ENCODE results near the gene ARID3B. TPM values are rescaled to one million over a fixed set of nuclear protein-coding genes. Genes with fewer than 3 reads are reported as not detected.
A peak's percentile ranks its signal among the peaks of the same experiment; 100 is the strongest.

Gene ARID3B
- total RNA-seq, 8 experiments from 2014 or later, result 1.1 to 22.6 (median 7.2) TPM

DNA sequence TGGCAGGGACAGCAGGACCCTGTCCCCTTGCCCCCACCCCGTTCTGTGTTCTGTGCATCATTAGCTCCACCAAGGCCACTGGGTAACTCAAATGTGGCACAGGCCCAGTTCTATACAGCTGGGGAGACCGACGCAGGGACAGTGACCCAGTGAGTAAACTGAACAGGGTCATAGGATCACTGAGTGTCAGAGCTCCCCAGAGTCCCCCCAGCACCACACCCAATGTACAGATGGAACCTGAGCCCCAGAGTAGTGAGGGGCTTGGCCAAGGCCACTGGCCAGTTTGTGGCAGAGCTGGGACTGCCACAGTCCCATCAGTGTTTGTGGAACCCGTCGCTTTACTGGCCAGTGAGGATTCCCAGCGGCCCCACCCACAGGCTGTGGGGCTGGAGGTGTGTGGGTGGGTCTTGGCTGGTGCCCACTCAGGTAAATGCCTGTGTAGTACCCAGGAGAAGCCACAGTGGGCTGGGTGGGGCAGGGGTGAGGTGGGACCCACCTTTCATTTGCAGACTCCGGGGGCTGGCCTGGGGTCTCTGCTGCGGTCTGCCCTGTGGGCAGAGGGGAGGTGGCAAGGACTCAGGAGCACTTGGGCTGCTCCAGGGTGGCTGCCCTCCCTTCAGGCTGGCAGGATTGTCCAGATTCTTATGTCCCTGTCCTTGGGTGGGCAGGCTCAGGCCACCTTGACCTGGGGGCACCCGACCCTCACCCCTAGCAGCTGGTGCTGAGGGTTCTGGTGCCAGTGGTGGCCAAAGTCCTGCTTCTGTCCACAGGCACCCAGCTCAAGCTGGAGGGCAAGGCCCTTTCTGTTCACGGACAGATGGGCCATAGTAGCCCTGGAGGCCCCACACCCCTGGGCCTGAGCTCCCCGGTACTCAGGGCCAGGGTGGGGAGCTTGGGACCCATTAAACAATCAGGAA, 63.0 kb downstream of the ARID3B start:
- no peak for ATAC-seq (replicated peaks in 6 of 8)
- WGBS, 10 experiments, result 80 to 100% (median 97%) methylated on average over 1 to 3 of the region's 11 CpGs; no CpG with 5 or more reads in 6 of the 10 experiments
- Histone ChIP-seq H3K4me3 (no peak overlapping the region), H3K27ac (no peak overlapping the region), H3K4me1 (replicated peaks in 1 of 2) (peaks cover 0 to 2% of the 10 kb centered on the region in 2 donors)
- in situ Hi-C loops (cut with MboI; ENCODE audit: low pct_unique_long_range_greater_than_20kb in 2 of 9, low sequenced_read_pairs in 9 of 9, unreplicated experiment in 9 of 9), result no loop called here

DNA sequence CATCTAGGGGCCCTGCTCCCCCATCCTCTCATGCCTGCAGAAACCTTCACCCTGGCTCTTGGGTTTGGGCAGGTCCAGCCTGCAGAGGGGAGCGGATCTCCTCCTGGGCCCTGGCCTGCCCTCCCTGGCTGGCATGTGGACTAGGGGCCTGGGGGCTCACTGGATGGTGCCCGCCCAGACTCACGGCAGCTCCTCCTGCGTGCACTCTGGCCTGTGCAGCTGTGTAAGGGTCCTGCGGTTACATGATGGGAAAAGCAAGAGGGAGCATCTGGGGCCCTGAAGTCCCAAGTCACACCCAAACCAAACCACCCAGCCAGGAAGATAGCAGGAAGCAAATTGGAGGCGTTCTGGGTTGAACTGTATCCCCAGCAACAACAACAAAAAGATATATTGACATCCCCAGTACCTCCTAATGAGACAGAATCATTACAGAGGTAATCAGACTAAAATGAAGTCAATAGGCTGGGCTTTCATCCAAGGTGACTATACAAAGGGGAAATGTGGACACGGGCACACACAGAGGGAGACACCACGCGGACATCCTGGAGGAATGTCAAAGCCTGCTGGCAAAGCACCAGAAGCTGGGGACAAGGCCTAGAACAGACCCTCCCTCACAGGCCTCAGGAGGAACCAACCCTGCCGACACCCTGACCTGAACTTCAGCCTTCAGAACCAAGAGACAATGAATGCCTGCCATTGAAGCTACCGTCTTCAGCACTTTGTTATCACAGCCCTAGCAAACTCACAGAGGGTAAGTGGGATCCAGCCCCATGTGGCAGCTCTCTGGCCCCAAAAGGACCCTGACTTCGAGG, 64.2 kb downstream of the ARID3B start:
- in situ Hi-C loops (cut with MboI; ENCODE audit: low pct_unique_long_range_greater_than_20kb in 2 of 9, low sequenced_read_pairs in 9 of 9, unreplicated experiment in 9 of 9), result no loop called here
- no peaks in the 10 kb centered on the region for H3K4me1 ChIP-seq (replicated peaks in 1 of 2)
- WGBS, 10 experiments, result 60 to 94% (median 80%) methylated on average over 1 to 10 of the region's 12 CpGs; no CpG with 5 or more reads in 3 of the 10 experiments

GRCh38 chr15:74605795-74606150, 64.8 kb downstream of the ARID3B start:
- no peak overlapping the region for H3K4me3 ChIP-seq
- WGBS, 10 experiments, result 43 to 100% (median 89%) methylated on average over 1 of the region's 1 CpG; no CpG with 5 or more reads in 7 of the 10 experiments
- in situ Hi-C loops (cut with MboI; ENCODE audit: low pct_unique_long_range_greater_than_20kb in 2 of 9, low sequenced_read_pairs in 9 of 9, unreplicated experiment in 9 of 9), result no loop called here
- ATAC-seq (replicated peaks in 6 of 8), result no peak
- H3K27ac ChIP-seq, result no peak overlapping the region
- H3K4me1 ChIP-seq (replicated peaks in 1 of 2), result no peaks in the 10 kb centered on the region

More for the DNA sequence above, 64.2 kb downstream of the ARID3B start:
- H3K27ac ChIP-seq, result no peak overlapping the region
- peak in 1 of 8 experiments; percentile 22 for ATAC-seq (replicated peaks in 6 of 8)
- no peak overlapping the region for H3K4me3 ChIP-seq

GRCh38 chr15:74608786-74609185, 67.8 kb downstream of the ARID3B start:
- WGBS, 10 experiments, result 0 to 80% (median 50%) methylated on average over 1 of the region's 3 CpGs; no CpG with 5 or more reads in 7 of the 10 experiments
- in situ Hi-C loops (cut with MboI; ENCODE audit: low pct_unique_long_range_greater_than_20kb in 2 of 9, low sequenced_read_pairs in 9 of 9, unreplicated experiment in 9 of 9), result no loop called here
- no peak for ATAC-seq (replicated peaks in 6 of 8)
- H3K4me3 ChIP-seq, result no peak overlapping the region
- no peaks in the 10 kb centered on the region for H3K4me1 ChIP-seq (replicated peaks in 1 of 2)
- no peak overlapping the region for H3K27ac ChIP-seq

- H3K4me3 ChIP-seq, result no peak overlapping the region
- H3K4me1 ChIP-seq (replicated peaks in 1 of 2), result no peaks in the 10 kb centered on the region
- ATAC-seq (replicated peaks in 6 of 8), result no peak
- no peak overlapping the region for H3K27ac ChIP-seq
- WGBS, 10 experiments, result 17 to 100% (median 60%) methylated on average over 1 of the region's 3 CpGs; no CpG with 5 or more reads in 5 of the 10 experiments
- in situ Hi-C loops (cut with MboI; ENCODE audit: low pct_unique_long_range_greater_than_20kb in 2 of 9, low sequenced_read_pairs in 9 of 9, unreplicated experiment in 9 of 9), result no loop called here
These were observed 68.9 kb downstream of the ARID3B start for GRCh38 chr15:74609938-74610301.

DNA sequence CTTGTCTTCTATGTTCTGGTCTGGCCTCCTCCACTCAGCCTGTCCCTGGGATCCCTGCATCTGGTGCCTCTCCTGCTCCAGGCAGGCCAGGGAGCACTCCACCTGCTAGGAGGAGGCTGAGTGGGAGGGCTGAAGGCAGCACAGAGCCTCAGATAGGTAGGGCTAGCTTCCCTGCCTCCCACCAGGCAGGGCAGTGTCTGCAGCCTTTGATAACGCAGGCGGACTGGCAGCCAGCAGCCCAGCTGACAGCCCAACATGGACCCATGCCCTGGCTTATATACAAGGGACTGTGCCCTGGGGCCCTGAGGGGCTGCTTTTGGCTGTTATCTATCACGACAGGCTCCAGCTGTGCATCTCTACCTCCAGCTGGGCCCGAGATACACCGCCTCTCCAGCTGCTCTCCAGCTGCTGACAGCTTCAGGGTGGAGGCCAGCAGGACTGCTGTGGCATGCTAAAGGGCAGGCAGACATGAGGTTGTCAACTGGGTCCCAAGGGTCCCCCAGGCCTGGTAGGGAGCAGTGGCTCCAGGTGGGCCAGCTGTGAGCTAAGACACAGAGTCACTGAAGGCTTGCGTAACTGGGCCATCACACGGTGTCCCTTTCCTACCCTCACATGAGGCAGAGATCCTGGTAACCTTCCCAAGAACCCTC, 69.4 kb downstream of the ARID3B start:
- Histone ChIP-seq H3K4me3 (no peak overlapping the region), H3K4me1 (replicated peaks in 1 of 2) (no peaks in the 10 kb centered on the region), H3K27ac (no peak overlapping the region)
- in situ Hi-C loops (cut with MboI; ENCODE audit: low pct_unique_long_range_greater_than_20kb in 2 of 9, low sequenced_read_pairs in 9 of 9, unreplicated experiment in 9 of 9), result no loop called here
- no peak for ATAC-seq (replicated peaks in 6 of 8)
- WGBS, 10 experiments, result 40 to 71% (median 62%) methylated on average over 2 to 6 of the region's 7 CpGs; no CpG with 5 or more reads in 5 of the 10 experiments

GRCh38 chr15:74611341-74611740, 70.3 kb downstream of the ARID3B start:
- WGBS, 10 experiments, result 92% methylated on average over 11 of the region's 11 CpGs; no CpG with 5 or more reads in 9 of the 10 experiments
- ATAC-seq (replicated peaks in 6 of 8), result no peak

GRCh38 chr15:74611834-74612233, 70.8 kb downstream of the ARID3B start:
- Histone ChIP-seq H3K4me3 (no peak overlapping the region), H3K4me1 (replicated peaks in 1 of 2) (peaks cover 1 to 3% of the 10 kb centered on the region in 2 donors), H3K27ac (no peak overlapping the region)
- in situ Hi-C loops (cut with MboI; ENCODE audit: low pct_unique_long_range_greater_than_20kb in 2 of 9, low sequenced_read_pairs in 9 of 9, unreplicated experiment in 9 of 9), result no loop called here
- 70 to 80% methylated on average over 2 to 4 of the region's 6 CpGs; no CpG with 5 or more reads in 8 of the 10 experiments for WGBS, 10 experiments
- ATAC-seq (replicated peaks in 6 of 8), result no peak

More at GRCh38 chr15:74611341-74611740, 70.3 kb downstream of the ARID3B start:
- Histone ChIP-seq H3K4me1 (replicated peaks in 1 of 2) (no peaks in the 10 kb centered on the region), H3K27ac (no peak overlapping the region), H3K4me3 (no peak overlapping the region)
- in situ Hi-C loops (cut with MboI; ENCODE audit: low pct_unique_long_range_greater_than_20kb in 2 of 9, low sequenced_read_pairs in 9 of 9, unreplicated experiment in 9 of 9), result no loop called here

DNA sequence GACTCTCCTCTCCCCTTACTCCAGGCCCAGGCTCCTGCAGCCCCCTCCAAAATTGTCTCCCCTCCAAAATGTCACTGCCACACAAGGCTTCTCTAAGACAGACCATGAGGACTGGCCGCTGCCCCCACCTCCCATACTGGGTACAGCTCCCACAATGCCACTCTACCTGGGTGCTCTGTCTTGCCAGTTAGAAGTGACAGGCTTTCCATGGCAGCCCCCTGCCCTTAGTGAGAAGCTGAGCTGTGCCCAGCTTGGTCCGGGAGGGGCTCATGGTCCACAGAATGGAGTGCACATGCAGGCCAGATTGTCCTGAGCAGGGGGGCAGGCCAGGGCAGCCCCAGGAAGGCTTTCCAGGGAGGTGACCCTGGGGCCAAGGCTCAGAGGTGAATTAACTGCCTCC, 71.7 kb downstream of the ARID3B start:
- 60 to 83% (median 67%) methylated on average over 1 of the region's 2 CpGs; no CpG with 5 or more reads in 7 of the 10 experiments for WGBS, 10 experiments
- H3K4me1 ChIP-seq (replicated peaks in 1 of 2), result peaks cover 7 to 10% of the 10 kb centered on the region in 2 donors
- no peak overlapping the region for H3K4me3 ChIP-seq
- ATAC-seq (replicated peaks in 6 of 8), result no peak
- in situ Hi-C loops (cut with MboI; ENCODE audit: low pct_unique_long_range_greater_than_20kb in 2 of 9, low sequenced_read_pairs in 9 of 9, unreplicated experiment in 9 of 9), result no loop called here
- H3K27ac ChIP-seq, result no peak overlapping the region

- in situ Hi-C loops (cut with MboI; ENCODE audit: low pct_unique_long_range_greater_than_20kb in 2 of 9, low sequenced_read_pairs in 9 of 9, unreplicated experiment in 9 of 9), result no loop called here
- no peak overlapping the region for H3K4me3 ChIP-seq
- H3K4me1 ChIP-seq (replicated peaks in 1 of 2), result peaks cover 7 to 10% of the 10 kb centered on the region in 2 donors
- WGBS, 10 experiments, result 0 to 100% (median 49%) methylated on average over 1 to 3 of the region's 6 CpGs; no CpG with 5 or more reads in 4 of the 10 experiments
- H3K27ac ChIP-seq, result no peak overlapping the region
- ATAC-seq (replicated peaks in 6 of 8), result no peak
These were observed 72.3 kb downstream of the ARID3B start for GRCh38 chr15:74613089-74613952.

- ATAC-seq (replicated peaks in 6 of 8), result peak in 2 of 8 experiments; percentile 0 to 1
- peak overlapping the region in 1 of 2 donors; percentile 50 for H3K27ac ChIP-seq
- in situ Hi-C loops (cut with MboI; ENCODE audit: low pct_unique_long_range_greater_than_20kb in 2 of 9, low sequenced_read_pairs in 9 of 9, unreplicated experiment in 9 of 9), result no loop called here
These were observed 73.1 kb downstream of the ARID3B start for GRCh38 chr15:74613953-74614743.

More at GRCh38 chr15:74613953-74614743, 73.1 kb downstream of the ARID3B start:
- 50 to 84% (median 62%) methylated on average over 4 to 11 of the region's 38 CpGs; no CpG with 5 or more reads in 5 of the 10 experiments for WGBS, 10 experiments
- peak overlapping the region; percentile 70 to 95 (median 88) for H3K4me3 ChIP-seq
- H3K4me1 ChIP-seq (replicated peaks in 1 of 2), result peaks cover 7 to 10% of the 10 kb centered on the region in 2 donors
